GM12878 (cell line): Measurements from ENCODE around the gene CEBPE. TPM values are rescaled to one million over a fixed set of nuclear protein-coding genes. Genes with fewer than 3 reads are reported as not detected.

Experiments
- ATAC-seq: fragments of 200-7000 bp; cut with Tn5 transposase; 3 replicates; pipeline ENCODE4 v1.9.1; 2020; ENCODE audit warnings: mild to moderate bottlenecking, moderate library complexity
- BruUV-seq: library from RNA; stranded (reverse); fragments of 400-500 nt; replicated peaks from 2 replicates; lab custom pipeline; 2021; lab: Mats Ljungman, UMichigan
- CTCF ChIA-PET: fragments of 300-600 bp; sonication (Branson Sonifier 250); formaldehyde crosslinking; extraction: SDS; loops from one replicate; lab custom pipeline; 2021; ENCODE audit warnings: inconsistent platforms; lab: Yijun Ruan, JAX
- POLR2A ChIA-PET: fragments of 350-600 bp; formaldehyde crosslinking; extraction: SDS; loops from one replicate; lab custom pipeline; 2021; ENCODE audit warnings: inconsistent platforms; lab: Charles Lee
- RAD21 ChIA-PET: fragments of 300-600 bp; sonication (Branson Sonifier 250); formaldehyde crosslinking; loops from one replicate; lab custom pipeline; 2023; ENCODE audit warnings: antibody characterized with exemption; ENCODE audit not compliant: unreplicated experiment; lab: Charles Lee
- SMC1A ChIA-PET: fragments of 300-600 bp; sonication (Branson Sonifier 250); formaldehyde crosslinking; loops from one replicate; lab custom pipeline; 2023; ENCODE audit not compliant: unreplicated experiment, uncharacterized antibody; lab: Charles Lee
- DNase-seq: peaks from one replicate; pipeline ENCODE4 v3.0.0-alpha.2; 2011; ENCODE audit warnings: low read depth, low spot score
- FAIRE-seq: peaks from 3 replicates; lab custom pipeline; 2011; peaks lifted over from hg19 to GRCh38; lab: Jason Lieb, UNC
- H2AFZ ChIP-seq: 2 replicates; pipeline ENCODE4 v1.6.0; 2011; ENCODE audit warnings: low read depth, low read length, control low read depth; ENCODE audit not compliant: control insufficient read depth
- H3K27ac ChIP-seq: 2 replicates; pipeline ENCODE4 v1.5.1; 2011; ENCODE audit warnings: control low read depth; ENCODE audit not compliant: control insufficient read depth, insufficient read depth
- H3K27me3 ChIP-seq, 2 experiments: replicated peaks in 1 of 2; 2 replicates each; pipeline versions ENCODE4 v1.6.0 to v1.6.1; 2011; ENCODE audit warnings: low read length in 1 of 2; ENCODE audit not compliant: control insufficient read depth in 2 of 2, insufficient read depth in 2 of 2
- H3K36me3 ChIP-seq, 2 experiments: 2 replicates each; pipeline ENCODE4 v1.5.1; 2011; ENCODE audit warnings: low read length in 1 of 2; ENCODE audit not compliant: control insufficient read depth in 2 of 2, insufficient read depth in 2 of 2
- H3K4me1 ChIP-seq: 2 replicates; pipeline ENCODE4 v1.6.1; 2011; ENCODE audit warnings: mild to moderate bottlenecking, low read length, moderate library complexity, mixed read lengths; ENCODE audit not compliant: control insufficient read depth, insufficient read depth
- H3K4me2 ChIP-seq: 2 replicates; pipeline ENCODE4 v1.6.0; 2011; ENCODE audit warnings: control low read depth; ENCODE audit not compliant: control insufficient read depth, insufficient read depth
- H3K4me3 ChIP-seq: fragments of 200-600 bp; sonication (generic); 2 replicates; pipeline ENCODE4 v1.5.1; 2016
- H3K79me2 ChIP-seq: 2 replicates; pipeline ENCODE4 v1.6.0; 2011; ENCODE audit warnings: low read length; ENCODE audit not compliant: control insufficient read depth, insufficient read depth
- H3K9ac ChIP-seq: 2 replicates; pipeline ENCODE4 v1.8.0; 2011; ENCODE audit warnings: low read length, control low read depth, mixed read lengths; ENCODE audit not compliant: control insufficient read depth, insufficient read depth
- H3K9me3 ChIP-seq: replicated peaks from 3 replicates; pipeline ENCODE4 v1.5.1; 2011; ENCODE audit warnings: mild to moderate bottlenecking, low read length; ENCODE audit not compliant: control insufficient read depth, insufficient read depth
- H4K20me1 ChIP-seq: 2 replicates; pipeline ENCODE4 v1.6.0; 2011; ENCODE audit not compliant: control insufficient read depth, insufficient read depth
- BACH1 ChIP-seq: fragments of 450-650 bp; IDR thresholded peaks from 2 replicates; pipeline ENCODE4 v1.6.1; 2017; ENCODE audit warnings: mild to moderate bottlenecking, borderline replicate concordance
- CREB1 ChIP-seq: IDR thresholded peaks from 2 replicates; pipeline ENCODE4 v1.6.1; 2012; ENCODE audit warnings: low read depth, mild to moderate bottlenecking, inconsistent platforms
- E4F1 ChIP-seq: fragments of 450-650 bp; IDR thresholded peaks from 2 replicates; pipeline ENCODE4 v1.6.1; 2018; ENCODE audit warnings: borderline replicate concordance, mild to moderate bottlenecking; ENCODE audit not compliant: partially characterized antibody
- ELK1 ChIP-seq: IDR thresholded peaks from 2 replicates; pipeline ENCODE4 v1.6.1; 2012; ENCODE audit warnings: low read depth, low read length, improper control_type of control experiment
- MEF2B ChIP-seq: fragments of 450-650 bp; IDR thresholded peaks from 2 replicates; pipeline ENCODE4 v1.6.1; 2018; ENCODE audit warnings: mild to moderate bottlenecking, moderate library complexity; ENCODE audit not compliant: partially characterized antibody, poor library complexity, severe bottlenecking
- NKRF ChIP-seq: fragments of 450-650 bp; conservative IDR thresholded peaks from 2 replicates; pipeline ENCODE4 v1.6.1; 2017; ENCODE audit warnings: mild to moderate bottlenecking, moderate library complexity
- PRDM15 ChIP-seq: fragments of 450-650 bp; formaldehyde crosslinking; IDR thresholded peaks from 2 replicates; pipeline ENCODE4 v1.4.0; 2020; ENCODE audit warnings: mild to moderate bottlenecking, moderate library complexity
- ZBED1 ChIP-seq: IDR thresholded peaks from 2 replicates; pipeline ENCODE4 v1.6.1; 2016; ENCODE audit warnings: borderline replicate concordance
- WGBS: methylation state at CpG from one replicate; pipeline ENCODE4 v1.1.6; 2016; ENCODE audit warnings: low lambda C conversion rate; ENCODE audit not compliant: insufficient replicate concordance, insufficient coverage; ENCODE audit errors: missing lambda C conversion rate; 5-methylcytosine and 5-hydroxymethylcytosine counted together
- in situ Hi-C: fragments of 300-500 bp; cut with MboI; formaldehyde crosslinking; loops from 9 replicates; pipeline ENCODE4 v1.14.3; 2018; ENCODE audit warnings: mixed read lengths
- intact Hi-C: fragments of 100-400 bp; cut with micrococcal nuclease; formaldehyde crosslinking; loops from one replicate; pipeline ENCODE4 v1.14.2; 2022; ENCODE audit not compliant: unreplicated experiment
- polyA plus RNA-seq, 11 experiments: library from polyadenylated mRNA; depleted of rRNA in 4 of 11; unstranded in 6 of 11; stranded (reverse) in 5 of 11; fragments of >200 nt; fragmentation: Nextera tagmentation in 4 of 11; fragmentation: Illumina TruSeq in 1 of 11; extraction: Ambion mirVana in 4 of 11; extraction: Trizol in 1 of 11; gene quantifications; 1 replicate in 1 of 11; 2 replicates in 10 of 11; pipeline versions ENCODE4 v1.2.1 to v1.2.3, GENCODE V29; 2011 to 2016; ENCODE audit warnings: inconsistent platforms in 2 of 11, missing spikeins in 2 of 11, low read depth in 1 of 11
- total RNA-seq, 4 experiments: library from RNA; depleted of rRNA in 3 of 4; stranded (reverse); fragments of >200 nt in 3 of 4; fragmentation: Illumina TruSeq in 1 of 4; extraction: Trizol in 1 of 4; gene quantifications; 2 replicates each; pipeline versions ENCODE4 v1.2.1 to v1.2.3, GENCODE V29; 2013 to 2021

The CEBPE gene
- total and polyA plus RNA-seq, 10 of the 15 experiments (the other 5 are each of a cell fraction or from before 2014, with no cell fraction given): 0.09 to 0.45 (median 0.24) TPM; not detected in 7

- Histone ChIP-seq H3K4me1 (no peaks in the 10 kb centered on the region), H2AFZ (no peak overlapping the region), H3K4me3 (no peak overlapping the region), H3K79me2 (no peaks in the 10 kb centered on the region), H3K27me3 (peaks cover 0 to 5% of the 10 kb centered on the region in 2 experiments; a peak in 3 of 4 replicates), H4K20me1 (no peaks in the 10 kb centered on the region), H3K9ac (no peak overlapping the region), H3K9me3 (no peaks in the 10 kb centered on the region), H3K36me3 (no peaks in the 10 kb centered on the region), H3K4me2 (no peak overlapping the region), H3K27ac (no peak overlapping the region)
- ATAC-seq: no peak
- WGBS: 42% methylated on average over 11 of the region's 11 CpGs
- intact Hi-C loops: no loop called here
- TF ChIP-seq NKRF (no peak), ZBED1 (no peak), BACH1 (no peak), PRDM15 (CRISPR knock-in tag) (no peak), MEF2B (no peak), CREB1 (no peak), E4F1 (no peak), ELK1 (no peak)
- no peak for FAIRE-seq
- in situ Hi-C loops: no loop called here
- POLR2A ChIA-PET: no interaction called here
- no peak for DNase-seq
- SMC1A ChIA-PET: no interaction called here
- BruUV-seq: no TSS peak
- RAD21 ChIA-PET: no interaction called here
- CTCF ChIA-PET: interaction anchor here (1.2 kb wide), 1 partner anchor 26 kb away, joined by 4 read pairs; no protein-coding TSS in a partner anchor
These were observed 42.0 kb upstream of the CEBPE start for GRCh38 chr14:23160924-23161522.
